Measurements from ENCODE around the gene PCNX3. TPM values are rescaled to one million over a fixed set of nuclear protein-coding genes. Genes with fewer than 3 reads are reported as not detected.
"Not testable (repeated sequence)": the region's sequence is repeated elsewhere in the genome, so short reads cannot be mapped to it uniquely, and the experiment has no call there.

PCNX3 gene
- polyA plus RNA-seq, 1 donor (not counting 4 experiments of a cell fraction or from before 2014, with no cell fraction given): 6.1 TPM

DNA sequence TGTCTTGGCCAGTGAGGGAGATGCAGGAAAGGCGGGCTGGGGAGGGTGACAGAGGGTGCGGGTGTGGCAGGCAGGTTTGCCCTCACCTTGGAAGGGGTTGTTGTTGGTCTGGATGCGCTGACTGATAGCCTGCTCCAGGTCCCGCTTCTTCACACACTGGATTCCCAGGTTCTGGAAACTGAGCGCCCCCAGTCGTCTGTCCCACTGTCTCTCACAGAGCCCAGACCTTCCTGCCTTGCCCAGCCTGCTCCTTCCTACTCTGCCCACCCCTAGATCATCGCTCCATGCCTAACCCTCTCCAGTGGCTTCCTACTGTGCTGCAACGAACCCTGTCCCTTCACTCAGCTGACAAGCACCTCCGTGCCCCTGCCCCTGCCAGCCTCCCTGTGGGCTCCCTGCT is 44.5 kb downstream of the PCNX3 start:
- Histone ChIP-seq H3K4me2 (ENCODE audit: control insufficient read depth, extremely low read depth, insufficient read depth, low read depth, low read length) (no peak overlapping the region), H3K9ac (ENCODE audit: control insufficient read depth, extremely low read depth, insufficient read depth, low read length) (no peak overlapping the region), H3K36me3 (ENCODE audit: control insufficient read depth in 2 of 2, extremely low read depth in 1 of 2, insufficient read depth in 2 of 2, low read length in 2 of 2) (peaks cover 51% of the 10 kb centered on the region in 2 experiments), H3K27ac (ENCODE audit: control insufficient read depth, insufficient read depth, low read length) (no peak overlapping the region), H4K20me1 (ENCODE audit: control insufficient read depth, extremely low read depth, insufficient read depth, low read length) (no peaks in the 10 kb centered on the region), H3K9me3 (ENCODE audit: control insufficient read depth, low read depth, low read length) (no peaks in the 10 kb centered on the region), H3K4me3 (ENCODE audit: control insufficient read depth in 2 of 3, extremely low read depth in 1 of 3, insufficient read depth in 2 of 3, low read depth in 1 of 3, low read length in 3 of 3) (no peak overlapping the region), H3K4me1 (ENCODE audit: control insufficient read depth, extremely low read depth, insufficient read depth, low read length) (peaks cover 12% of the 10 kb centered on the region), H3K27me3 (ENCODE audit: control insufficient read depth, extremely low read depth, insufficient read depth, low read length) (no peaks in the 10 kb centered on the region), H3K79me2 (ENCODE audit: control insufficient read depth, insufficient read depth, low read length) (peaks cover 23% of the 10 kb centered on the region), H2AFZ (ENCODE audit: control insufficient read depth, low read length) (no peak overlapping the region), H3K9me1 (ENCODE audit: control insufficient read depth, extremely low read depth, insufficient read depth, low read length) (no peaks in the 10 kb centered on the region)
- dilution Hi-C loops (cut with MboI; ENCODE audit: extremely low pct_ligation_motif_present, low sequenced_read_pairs): no loop called here
- FAIRE-seq (no peak), DNase-seq (ENCODE audit: low read depth, low spot score) (no peak)
- TF ChIP-seq, protein P1, sequence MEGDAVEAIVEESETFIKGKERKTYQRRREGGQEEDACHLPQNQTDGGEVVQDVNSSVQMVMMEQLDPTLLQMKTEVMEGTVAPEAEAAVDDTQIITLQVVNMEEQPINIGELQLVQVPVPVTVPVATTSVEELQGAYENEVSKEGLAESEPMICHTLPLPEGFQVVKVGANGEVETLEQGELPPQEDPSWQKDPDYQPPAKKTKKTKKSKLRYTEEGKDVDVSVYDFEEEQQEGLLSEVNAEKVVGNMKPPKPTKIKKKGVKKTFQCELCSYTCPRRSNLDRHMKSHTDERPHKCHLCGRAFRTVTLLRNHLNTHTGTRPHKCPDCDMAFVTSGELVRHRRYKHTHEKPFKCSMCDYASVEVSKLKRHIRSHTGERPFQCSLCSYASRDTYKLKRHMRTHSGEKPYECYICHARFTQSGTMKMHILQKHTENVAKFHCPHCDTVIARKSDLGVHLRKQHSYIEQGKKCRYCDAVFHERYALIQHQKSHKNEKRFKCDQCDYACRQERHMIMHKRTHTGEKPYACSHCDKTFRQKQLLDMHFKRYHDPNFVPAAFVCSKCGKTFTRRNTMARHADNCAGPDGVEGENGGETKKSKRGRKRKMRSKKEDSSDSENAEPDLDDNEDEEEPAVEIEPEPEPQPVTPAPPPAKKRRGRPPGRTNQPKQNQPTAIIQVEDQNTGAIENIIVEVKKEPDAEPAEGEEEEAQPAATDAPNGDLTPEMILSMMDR (optimal IDR thresholded peaks at IDR 0.05 in 1 of 3, IDR thresholded peaks at IDR 0.05 in 1 of 3, conservative IDR thresholded peaks at IDR 0.05 in 1 of 3; ENCODE audit: extremely low read depth in 1 of 3, insufficient read depth in 2 of 3, low read length in 3 of 3): no peak
- TF ChIP-seq EZH2 (IDR thresholded peaks at IDR 0.05; ENCODE audit: low read length): no peak

DNA sequence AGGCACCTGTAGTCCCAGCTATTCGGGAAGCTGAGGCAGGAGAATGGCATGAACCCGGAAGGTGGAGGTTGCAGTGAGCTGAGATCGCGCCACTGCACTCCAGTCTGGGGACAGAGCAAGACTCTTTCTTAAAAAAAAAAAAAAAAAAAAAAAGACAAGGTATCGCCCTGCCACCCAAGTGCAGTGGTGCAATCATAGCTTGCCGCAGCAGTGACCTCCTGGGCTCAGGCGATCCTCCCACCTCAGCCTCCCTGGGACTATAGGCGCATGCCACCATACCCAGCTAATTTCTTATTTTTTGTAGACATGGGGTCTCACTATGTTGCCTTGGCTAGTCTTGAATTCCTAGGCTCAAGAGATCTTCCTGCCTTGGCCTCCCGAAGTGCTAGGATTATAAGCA is 45.3 kb downstream of the PCNX3 start:
- H3K36me3 ChIP-seq (ENCODE audit: control insufficient read depth in 2 of 2, extremely low read depth in 1 of 2, insufficient read depth in 2 of 2, low read length in 2 of 2): peaks cover 43 to 47% of the 10 kb centered on the region in 2 experiments
- H4K20me1 ChIP-seq (ENCODE audit: control insufficient read depth, extremely low read depth, insufficient read depth, low read length); H3K27me3 ChIP-seq (ENCODE audit: control insufficient read depth, extremely low read depth, insufficient read depth, low read length); H3K4me2 ChIP-seq (ENCODE audit: control insufficient read depth, extremely low read depth, insufficient read depth, low read depth, low read length); FAIRE-seq; dilution Hi-C loops (cut with MboI; ENCODE audit: extremely low pct_ligation_motif_present, low sequenced_read_pairs); H2AFZ ChIP-seq (ENCODE audit: control insufficient read depth, low read length); H3K9me1 ChIP-seq (ENCODE audit: control insufficient read depth, extremely low read depth, insufficient read depth, low read length); H3K9me3 ChIP-seq (ENCODE audit: control insufficient read depth, low read depth, low read length); DNase-seq (ENCODE audit: low read depth, low spot score); H3K9ac ChIP-seq (ENCODE audit: control insufficient read depth, extremely low read depth, insufficient read depth, low read length); H3K4me3 ChIP-seq (ENCODE audit: control insufficient read depth in 2 of 3, extremely low read depth in 1 of 3, insufficient read depth in 2 of 3, low read depth in 1 of 3, low read length in 3 of 3); H3K27ac ChIP-seq (ENCODE audit: control insufficient read depth, insufficient read depth, low read length): not testable (repeated sequence)
- H3K79me2 ChIP-seq (ENCODE audit: control insufficient read depth, insufficient read depth, low read length): peaks cover 23% of the 10 kb centered on the region
- H3K4me1 ChIP-seq (ENCODE audit: control insufficient read depth, extremely low read depth, insufficient read depth, low read length): peaks cover 12% of the 10 kb centered on the region

DNA sequence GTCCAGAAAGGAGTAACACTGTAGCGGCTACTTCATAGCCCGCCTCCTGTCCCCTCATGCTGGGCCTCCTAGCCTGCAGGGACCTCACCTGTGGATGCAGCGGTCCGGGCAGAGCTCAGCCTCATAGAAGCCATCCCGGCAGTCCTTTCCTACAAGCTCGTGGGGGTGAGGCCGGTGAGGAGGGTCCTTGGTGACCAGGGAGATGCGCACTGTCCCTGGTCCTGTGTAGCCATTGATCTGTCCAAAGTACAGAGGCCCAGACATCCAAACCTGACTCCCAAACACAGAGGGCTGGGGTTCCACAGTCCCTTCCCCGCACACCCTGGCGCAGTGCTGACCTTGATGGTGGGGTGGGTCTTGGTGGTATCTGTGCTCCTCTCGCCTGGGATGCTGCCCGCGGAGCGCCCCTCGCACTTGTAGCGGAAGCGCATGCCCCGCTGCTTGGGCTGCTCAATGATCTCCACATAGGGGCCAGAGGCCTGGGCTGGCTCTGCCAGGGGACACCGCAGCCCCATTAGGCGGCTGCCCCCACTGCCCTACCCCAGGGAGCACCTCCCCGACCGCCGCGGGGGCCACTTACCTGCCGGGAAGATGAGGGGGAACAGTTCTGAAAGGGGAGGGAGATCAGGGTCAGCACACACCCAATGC is 46.1 kb downstream of the PCNX3 start:
- FAIRE-seq (no peak), DNase-seq (ENCODE audit: low read depth, low spot score) (no peak)
- no peaks in the 10 kb centered on the region for H3K9me1 ChIP-seq (ENCODE audit: control insufficient read depth, extremely low read depth, insufficient read depth, low read length)
- no peaks in the 10 kb centered on the region for H4K20me1 ChIP-seq (ENCODE audit: control insufficient read depth, extremely low read depth, insufficient read depth, low read length)
- H3K27me3 ChIP-seq (ENCODE audit: control insufficient read depth, extremely low read depth, insufficient read depth, low read length): no peaks in the 10 kb centered on the region
- H3K4me2 ChIP-seq (ENCODE audit: control insufficient read depth, extremely low read depth, insufficient read depth, low read depth, low read length): peak overlapping the region; percentile 97
- peaks cover 23% of the 10 kb centered on the region for H3K79me2 ChIP-seq (ENCODE audit: control insufficient read depth, insufficient read depth, low read length)
- H3K9me3 ChIP-seq (ENCODE audit: control insufficient read depth, low read depth, low read length): no peaks in the 10 kb centered on the region
- TF ChIP-seq EZH2 (IDR thresholded peaks at IDR 0.05; ENCODE audit: low read length): no peak
- TF ChIP-seq, protein P1 (optimal IDR thresholded peaks at IDR 0.05 in 1 of 3, IDR thresholded peaks at IDR 0.05 in 1 of 3, conservative IDR thresholded peaks at IDR 0.05 in 1 of 3; ENCODE audit: extremely low read depth in 1 of 3, insufficient read depth in 2 of 3, low read length in 3 of 3): no peak
- no peak overlapping the region for H2AFZ ChIP-seq (ENCODE audit: control insufficient read depth, low read length)
- peak overlapping the region; percentile 97 for H3K9ac ChIP-seq (ENCODE audit: control insufficient read depth, extremely low read depth, insufficient read depth, low read length)
- H3K4me1 ChIP-seq (ENCODE audit: control insufficient read depth, extremely low read depth, insufficient read depth, low read length): peaks cover 12% of the 10 kb centered on the region
- peaks cover 38 to 39% of the 10 kb centered on the region in 2 experiments for H3K36me3 ChIP-seq (ENCODE audit: control insufficient read depth in 2 of 2, extremely low read depth in 1 of 2, insufficient read depth in 2 of 2, low read length in 2 of 2)
- H3K27ac ChIP-seq (ENCODE audit: control insufficient read depth, insufficient read depth, low read length): peak overlapping the region; percentile 79
- dilution Hi-C loops (cut with MboI; ENCODE audit: extremely low pct_ligation_motif_present, low sequenced_read_pairs): no loop called here
- H3K4me3 ChIP-seq (ENCODE audit: control insufficient read depth in 2 of 3, extremely low read depth in 1 of 3, insufficient read depth in 2 of 3, low read depth in 1 of 3, low read length in 3 of 3): peak overlapping the region; percentile 70 to 98 (median 96)
